Bronchial epithelial cell (primary cell): ENCODE data around the gene MCM8. TPM values are rescaled to one million over a fixed set of nuclear protein-coding genes. Genes with fewer than 3 reads are reported as not detected.

ENCODE experiments used
- DNase-seq: peaks from one replicate; pipeline ENCODE4 v3.0.0-alpha.2; 2010; ENCODE audit warnings: low read depth
- FAIRE-seq: peaks from 2 replicates; lab custom pipeline; 2011; peaks lifted over from hg19 to GRCh38; lab: Jason Lieb, UNC
- H3K27me3 ChIP-seq: 2 replicates; pipeline ENCODE4 v1.5.1; 2011; ENCODE audit warnings: low read length; ENCODE audit not compliant: control insufficient read depth, insufficient read depth
- H3K36me3 ChIP-seq: 2 replicates; pipeline ENCODE4 v1.5.1; 2011; ENCODE audit warnings: low read length; ENCODE audit not compliant: control insufficient read depth, insufficient read depth
- H3K4me3 ChIP-seq: 2 replicates; pipeline ENCODE4 v1.5.1; 2011; ENCODE audit warnings: mild to moderate bottlenecking, low read depth, low read length, control low read depth
- total RNA-seq: library from RNA; depleted of rRNA; stranded (reverse); fragments of >200 nt; gene quantifications from 2 replicates; pipeline ENCODE4 v1.2.1, GENCODE V29; 2014
- TF ChIP-seq, protein P1 (sequence below): IDR thresholded peaks from 2 replicates; pipeline ENCODE4 v1.5.1; 2011; ENCODE audit warnings: mild to moderate bottlenecking, moderate library complexity, low read length, control low read depth, inconsistent platforms; ENCODE audit not compliant: insufficient read depth, severe bottlenecking

MCM8 gene
- total RNA-seq, 1 donor from 2014 or later, result 2.1 TPM

DNA sequence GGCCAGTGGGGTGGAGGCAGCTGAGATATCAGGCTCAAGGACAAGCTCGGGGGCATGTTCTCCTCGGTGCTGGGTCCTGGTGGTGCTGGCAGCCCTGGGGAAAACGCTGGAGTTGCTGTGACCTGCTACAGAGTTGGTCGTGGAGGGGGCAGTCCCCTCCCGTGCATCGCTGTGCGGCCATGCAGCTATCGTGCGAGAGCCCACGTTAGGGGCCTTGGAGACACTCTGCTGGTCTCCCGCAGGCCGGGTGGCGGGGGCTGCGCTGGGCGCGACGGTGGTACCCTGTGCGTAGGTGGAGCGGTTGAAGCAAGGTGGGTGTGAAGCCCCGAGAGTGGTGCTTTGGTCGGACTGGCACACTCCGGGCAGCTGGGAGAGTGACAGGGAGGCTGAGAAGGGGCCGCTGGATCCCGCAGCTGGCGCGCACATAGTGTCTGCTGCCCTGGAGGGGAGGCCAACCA is 91.4 kb downstream of the MCM8 start:
- DNase-seq, result no peak
- Histone ChIP-seq H3K36me3 (peaks cover 7% of the 10 kb centered on the region), H3K4me3 (no peak overlapping the region), H3K27me3 (no peaks in the 10 kb centered on the region)
- no peak for FAIRE-seq
- TF ChIP-seq, protein P1, sequence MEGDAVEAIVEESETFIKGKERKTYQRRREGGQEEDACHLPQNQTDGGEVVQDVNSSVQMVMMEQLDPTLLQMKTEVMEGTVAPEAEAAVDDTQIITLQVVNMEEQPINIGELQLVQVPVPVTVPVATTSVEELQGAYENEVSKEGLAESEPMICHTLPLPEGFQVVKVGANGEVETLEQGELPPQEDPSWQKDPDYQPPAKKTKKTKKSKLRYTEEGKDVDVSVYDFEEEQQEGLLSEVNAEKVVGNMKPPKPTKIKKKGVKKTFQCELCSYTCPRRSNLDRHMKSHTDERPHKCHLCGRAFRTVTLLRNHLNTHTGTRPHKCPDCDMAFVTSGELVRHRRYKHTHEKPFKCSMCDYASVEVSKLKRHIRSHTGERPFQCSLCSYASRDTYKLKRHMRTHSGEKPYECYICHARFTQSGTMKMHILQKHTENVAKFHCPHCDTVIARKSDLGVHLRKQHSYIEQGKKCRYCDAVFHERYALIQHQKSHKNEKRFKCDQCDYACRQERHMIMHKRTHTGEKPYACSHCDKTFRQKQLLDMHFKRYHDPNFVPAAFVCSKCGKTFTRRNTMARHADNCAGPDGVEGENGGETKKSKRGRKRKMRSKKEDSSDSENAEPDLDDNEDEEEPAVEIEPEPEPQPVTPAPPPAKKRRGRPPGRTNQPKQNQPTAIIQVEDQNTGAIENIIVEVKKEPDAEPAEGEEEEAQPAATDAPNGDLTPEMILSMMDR, result no peak

DNA sequence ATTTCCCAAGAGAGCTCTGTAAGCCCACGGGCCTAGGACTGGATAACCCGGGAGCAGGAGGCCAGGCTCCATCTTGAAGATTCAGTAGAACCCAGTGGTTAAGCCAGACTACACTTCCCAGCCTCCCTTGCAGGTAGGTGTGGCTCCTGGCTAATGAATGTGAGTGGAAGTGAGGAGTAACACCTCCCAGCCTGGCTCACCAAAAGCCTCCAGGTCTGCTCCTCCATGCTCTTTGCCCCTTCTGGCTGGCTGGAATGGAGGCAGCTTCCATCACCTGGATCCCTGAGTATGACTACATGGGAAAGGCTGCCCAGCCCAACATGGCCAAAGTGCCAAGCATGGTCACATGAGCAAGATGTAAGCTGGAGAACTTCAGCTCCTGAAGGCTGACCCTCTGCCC is 93.7 kb downstream of the MCM8 start:
- TF ChIP-seq, protein P1, result no peak
- DNase-seq (no peak), FAIRE-seq (no peak)
- no peaks in the 10 kb centered on the region for H3K27me3 ChIP-seq
- peaks cover 7% of the 10 kb centered on the region for H3K36me3 ChIP-seq
- no peak overlapping the region for H3K4me3 ChIP-seq

GRCh38 chr20:6045566-6045965 is 95.1 kb downstream of the MCM8 start:
- TF ChIP-seq, protein P1, result no peak
- DNase-seq (no peak), FAIRE-seq (no peak)
- Histone ChIP-seq H3K36me3 (peaks cover 7% of the 10 kb centered on the region), H3K27me3 (no peaks in the 10 kb centered on the region), H3K4me3 (no peak overlapping the region)

DNA sequence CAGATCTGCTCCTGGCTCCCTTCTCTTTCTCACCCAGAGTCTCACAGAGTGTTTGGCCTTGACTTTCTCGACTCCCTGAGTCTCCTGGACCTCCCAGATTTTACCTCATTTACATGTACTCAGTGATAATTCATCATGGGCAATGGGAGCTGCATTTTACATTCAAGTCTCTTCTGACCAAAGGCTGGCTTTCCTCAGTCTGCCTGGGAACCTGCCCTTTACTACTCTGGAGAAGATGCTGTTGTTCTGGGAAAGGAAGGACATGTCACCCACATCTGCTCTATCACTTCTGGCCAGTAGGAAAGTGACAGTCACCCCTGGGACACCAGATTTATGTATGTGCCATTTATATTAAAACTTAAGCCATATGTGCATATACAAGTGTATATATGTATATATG is 96.0 kb downstream of the MCM8 start:
- H3K27me3 ChIP-seq, result no peaks in the 10 kb centered on the region
- no peak overlapping the region for H3K4me3 ChIP-seq
- DNase-seq (no peak), FAIRE-seq (no peak)
- H3K36me3 ChIP-seq, result peaks cover 5% of the 10 kb centered on the region
- TF ChIP-seq, protein P1, result no peak

DNA sequence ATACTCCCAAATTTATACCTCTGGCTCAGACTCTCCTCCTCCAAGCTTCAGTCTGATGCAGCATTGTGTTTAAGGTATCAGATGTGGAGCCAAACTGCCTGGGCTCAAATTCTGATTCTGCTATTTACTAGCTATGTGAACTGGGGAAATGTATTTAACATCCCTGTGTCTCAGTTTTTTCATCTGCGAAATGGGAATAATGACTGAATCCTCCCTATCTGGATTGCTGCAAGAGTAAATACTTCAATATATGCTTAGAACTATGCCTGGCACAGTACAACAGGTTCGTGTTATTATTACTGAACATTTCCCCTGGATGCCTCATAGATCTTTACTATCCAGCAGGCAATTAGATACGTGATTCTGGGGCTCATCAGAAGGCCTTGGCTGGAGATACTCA is 97.9 kb downstream of the MCM8 start:
- TF ChIP-seq, protein P1, result no peak
- DNase-seq (no peak), FAIRE-seq (no peak)
- Histone ChIP-seq H3K4me3 (no peak overlapping the region), H3K36me3 (no peaks in the 10 kb centered on the region), H3K27me3 (no peaks in the 10 kb centered on the region)

Other genes starting within 250 kb of the MCM8 start
- 4.5 TPM in 2 replicates for gene SHLD1, start 200.3 kb upstream of the MCM8 start, total RNA-seq
- under 0.01 TPM in 1 of 2 replicates, not detected in the other for gene CHGB, start 39.1 kb upstream of the MCM8 start, total RNA-seq
- gene TRMT6, start 119 bp upstream of the MCM8 start, total RNA-seq, result 15.8 and 18.4 TPM in 2 replicates
- gene CRLS1, start 55.5 kb downstream of the MCM8 start, total RNA-seq, result 21.9 and 38.4 TPM in 2 replicates
- not detected in 2 replicates for gene LRRN4, start 103.4 kb downstream of the MCM8 start, total RNA-seq
- 26.6 and 60.6 TPM in 2 replicates for gene FERMT1, start 172.4 kb downstream of the MCM8 start, total RNA-seq